EL (cell line): Measurements from ENCODE around the gene CIT.

Source experiments
- DNase-seq: peaks from one replicate; pipeline ENCODE4 v3.0.0-alpha.2; 2016

Gene CIT

GRCh38 chr12:119843100-119843499 lies 34.0 kb downstream of the CIT start:
- peak; percentile 11 for DNase-seq

GRCh38 chr12:119842380-119842779 lies 34.7 kb downstream of the CIT start:
- DNase-seq: no peak

GRCh38 chr12:119841433-119842210 lies 35.5 kb downstream of the CIT start:
- DNase-seq: peak; percentile 15

DNA sequence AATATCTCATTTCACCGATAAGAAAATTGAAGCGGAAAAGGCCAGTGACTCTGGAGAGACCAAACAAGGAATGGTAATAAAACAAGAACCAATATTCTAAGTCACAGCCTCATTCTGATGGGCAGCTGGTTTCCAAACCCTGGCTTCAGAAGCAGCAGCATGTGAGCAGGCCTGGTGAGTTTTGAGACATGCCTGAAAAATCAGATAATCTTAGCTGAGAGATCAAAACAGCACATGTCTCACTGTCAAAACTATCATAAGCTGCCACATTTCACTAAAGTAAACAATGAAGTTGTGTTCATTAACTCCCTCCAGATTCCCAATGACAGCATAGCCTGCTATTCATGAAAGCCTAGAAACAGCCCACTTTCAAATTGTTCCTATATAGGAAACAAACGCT lies 36.5 kb downstream of the CIT start:
- no peak for DNase-seq

GRCh38 chr12:119840168-119840567 lies 37.0 kb downstream of the CIT start:
- DNase-seq: no peak

DNA sequence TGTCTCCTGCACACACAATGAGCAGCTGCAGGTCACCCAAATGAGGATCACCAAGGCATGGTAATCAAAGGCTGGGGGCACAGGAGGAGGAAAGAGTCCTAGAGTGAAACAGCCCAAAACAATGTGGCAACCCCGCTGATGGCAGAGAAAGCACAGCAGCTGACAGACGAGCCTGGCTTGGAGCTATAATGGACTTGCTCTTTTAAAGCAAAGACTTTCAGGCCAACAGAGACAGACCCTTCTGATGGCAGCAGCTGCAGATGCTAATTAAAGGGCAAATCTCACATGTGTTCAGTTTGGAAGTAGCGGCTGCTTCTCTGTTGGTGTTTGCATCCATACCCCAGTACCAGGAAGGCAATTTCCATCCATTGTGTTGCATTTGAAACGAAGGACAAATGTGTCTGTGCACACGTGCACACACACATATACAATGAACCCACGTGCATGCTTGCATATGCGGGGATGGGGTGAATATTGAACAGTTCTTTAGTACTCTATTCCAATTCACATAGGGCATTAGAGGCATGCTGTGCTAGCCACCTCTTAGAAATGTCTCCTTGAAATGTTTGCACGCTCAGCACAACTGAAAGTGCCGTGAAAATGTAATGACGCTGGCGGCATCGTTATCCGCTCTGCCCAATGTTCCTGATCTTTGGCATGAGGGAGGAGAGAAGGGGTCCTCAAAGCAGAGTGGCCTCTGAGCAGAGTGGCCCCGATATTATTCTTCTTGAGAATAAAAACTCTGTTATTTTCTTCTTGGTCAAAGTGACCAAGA lies 38.1 kb downstream of the CIT start:
- DNase-seq: no peak

DNA sequence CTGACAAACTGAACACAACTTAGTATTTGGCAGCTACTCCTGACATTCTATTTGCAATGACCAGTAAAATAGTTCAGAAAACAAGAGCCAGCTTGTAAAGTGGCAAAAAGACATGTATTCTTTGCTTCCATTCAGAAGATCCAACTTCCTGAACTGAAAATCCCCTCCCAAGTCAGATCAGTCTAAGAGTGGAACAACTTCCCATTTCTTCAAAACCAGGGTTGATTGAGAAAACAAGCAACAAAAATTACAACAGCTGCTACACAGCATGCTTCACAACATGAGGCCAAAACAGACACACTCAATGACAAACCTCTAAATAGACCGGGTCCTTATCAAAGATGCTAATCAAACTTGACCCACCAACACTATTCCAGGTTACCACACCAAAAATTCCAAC lies 40.3 kb downstream of the CIT start:
- no peak for DNase-seq

DNA sequence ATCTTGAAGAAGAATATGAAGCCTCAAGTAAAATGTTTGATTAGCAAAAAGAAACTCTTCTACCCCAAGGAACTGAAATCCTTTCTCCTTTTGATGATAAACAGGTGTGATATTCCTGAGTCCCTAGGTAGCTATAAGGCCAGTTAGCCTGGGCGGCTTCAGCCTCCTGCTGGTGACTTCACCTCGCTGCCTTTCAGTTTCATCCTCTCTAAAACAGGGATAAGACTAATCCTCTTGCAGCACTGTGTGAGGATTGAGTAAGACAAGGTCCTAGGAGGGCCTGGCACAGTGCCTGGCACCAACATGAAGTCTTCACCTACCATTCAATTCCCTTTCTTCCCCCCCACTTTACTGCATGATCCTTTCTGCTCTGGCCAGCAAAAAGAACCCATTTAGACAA lies 42.1 kb downstream of the CIT start:
- peak; percentile 8 for DNase-seq

- DNase-seq: no peak
These were observed 47.7 kb downstream of the CIT start for GRCh38 chr12:119829439-119829838.

- no peak for DNase-seq
These were observed 48.8 kb downstream of the CIT start for GRCh38 chr12:119828300-119828699.

DNA sequence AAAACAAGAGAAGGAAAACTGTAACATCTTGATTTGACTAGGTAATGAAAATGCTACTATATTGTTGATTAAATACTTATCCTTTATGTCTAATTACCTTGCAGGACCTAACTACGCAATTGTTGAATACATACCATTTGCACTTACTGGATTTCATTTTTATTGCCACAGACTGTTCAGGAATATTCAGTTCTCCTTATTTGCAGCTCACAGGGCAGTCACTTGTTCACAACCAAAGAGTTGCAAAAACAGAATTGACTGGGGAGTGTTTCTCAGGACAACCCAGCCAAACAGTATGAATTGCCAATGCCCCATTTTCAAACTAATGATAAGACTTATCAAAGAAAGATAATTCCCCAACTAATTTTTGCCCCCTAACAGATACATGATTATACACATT lies 49.4 kb downstream of the CIT start:
- DNase-seq: no peak

DNA sequence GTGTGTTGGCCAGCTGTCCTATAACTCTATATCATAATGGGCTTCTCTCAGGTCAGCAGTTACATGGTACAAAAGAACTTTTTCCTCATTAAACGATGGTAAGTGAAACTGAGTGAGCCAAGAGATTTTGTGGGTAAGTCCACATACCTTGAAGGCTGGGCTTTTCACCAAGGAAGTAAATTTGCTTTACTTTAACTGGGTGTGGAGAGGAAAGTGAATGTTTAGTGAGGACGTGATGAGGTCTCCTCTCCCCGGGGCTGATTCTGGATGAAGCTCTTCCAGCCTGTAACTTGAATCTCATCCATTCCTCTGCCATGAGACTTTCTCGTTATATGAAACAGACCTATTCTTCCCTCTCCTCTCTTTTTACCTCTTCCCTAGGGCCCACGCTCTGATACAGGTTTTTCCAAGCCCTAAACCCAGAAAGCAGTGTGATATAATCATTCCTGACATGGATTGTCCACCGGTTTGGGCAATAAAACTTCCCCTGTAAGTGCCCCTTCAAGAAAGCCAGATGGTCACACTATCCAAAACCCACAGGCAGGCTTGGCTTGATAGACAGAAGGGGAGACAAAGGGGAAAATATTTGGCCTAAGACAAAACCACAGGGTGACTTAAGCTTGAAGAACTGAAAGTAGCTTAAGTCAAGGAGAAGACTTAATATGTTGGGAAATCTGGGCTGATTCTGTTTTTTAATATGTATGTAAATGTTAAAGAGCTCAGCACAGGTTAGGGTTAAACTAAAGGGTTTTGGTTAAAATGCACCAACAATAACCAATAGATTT lies 50.3 kb downstream of the CIT start:
- no peak for DNase-seq

DNA sequence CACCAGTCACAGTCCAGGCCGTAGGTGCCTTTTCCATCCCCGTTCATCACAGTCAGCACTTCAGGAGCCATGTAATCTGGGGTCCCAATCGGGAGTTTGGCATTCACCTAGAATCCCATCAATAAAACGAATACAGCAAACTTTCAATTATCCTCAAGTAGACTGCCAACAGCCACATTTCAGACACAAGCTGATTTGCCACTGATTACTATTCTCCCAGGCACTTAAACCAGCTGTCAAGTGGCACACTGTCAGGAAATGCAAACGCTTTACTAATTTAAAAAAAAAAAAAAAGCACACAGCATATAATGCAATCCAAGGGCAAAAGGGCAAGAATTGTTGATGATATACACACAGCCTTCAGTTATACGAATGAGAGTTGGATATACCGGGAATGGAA lies 51.9 kb downstream of the CIT start:
- DNase-seq: no peak

GRCh38 chr12:119822046-119822445 lies 55.1 kb downstream of the CIT start:
- DNase-seq: no peak

DNA sequence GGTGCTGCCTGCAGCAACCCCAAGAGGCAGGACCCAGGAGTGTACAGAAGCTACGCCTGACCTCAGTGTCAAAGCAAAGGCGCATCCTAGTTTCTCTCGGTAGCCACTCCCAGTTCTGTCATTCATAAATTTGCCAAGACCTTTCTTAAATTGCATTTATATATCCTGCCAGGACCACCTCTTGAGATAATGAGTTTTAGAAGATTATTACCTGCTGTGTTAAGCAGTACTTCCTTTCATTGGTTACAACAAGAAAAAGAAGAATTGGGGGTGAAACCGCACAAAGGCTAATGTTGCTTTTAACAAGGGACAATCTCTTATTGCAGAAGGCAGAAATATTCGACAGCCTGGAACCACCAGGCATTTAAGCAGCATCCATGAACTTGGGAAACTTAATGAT lies 57.8 kb downstream of the CIT start:
- no peak for DNase-seq

GRCh38 chr12:119817546-119818343 lies 59.4 kb downstream of the CIT start:
- DNase-seq: peak; percentile 20

GRCh38 chr12:119809023-119809422 lies 68.1 kb downstream of the CIT start:
- no peak for DNase-seq

- DNase-seq: peak; percentile 75
These were observed 68.7 kb downstream of the CIT start for GRCh38 chr12:119808441-119808840.

DNA sequence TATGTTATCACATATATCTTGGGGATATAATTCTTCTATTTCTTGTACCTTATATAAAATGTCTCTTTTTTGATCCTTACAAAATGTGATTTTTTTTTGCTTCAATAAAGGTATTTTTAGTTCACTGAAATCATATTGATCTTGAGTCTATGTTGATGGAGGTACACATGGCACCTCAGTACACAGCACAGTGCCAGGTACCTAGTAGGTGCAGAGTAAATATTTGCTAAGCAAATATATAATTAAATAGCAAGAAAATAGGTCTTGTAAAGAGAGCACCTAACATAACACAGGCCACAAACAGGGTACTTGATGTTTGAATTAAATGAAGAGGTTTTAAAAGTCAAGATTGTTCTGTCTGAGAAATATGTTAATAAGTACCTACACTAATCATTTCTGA lies 69.7 kb downstream of the CIT start:
- DNase-seq: no peak

DNA sequence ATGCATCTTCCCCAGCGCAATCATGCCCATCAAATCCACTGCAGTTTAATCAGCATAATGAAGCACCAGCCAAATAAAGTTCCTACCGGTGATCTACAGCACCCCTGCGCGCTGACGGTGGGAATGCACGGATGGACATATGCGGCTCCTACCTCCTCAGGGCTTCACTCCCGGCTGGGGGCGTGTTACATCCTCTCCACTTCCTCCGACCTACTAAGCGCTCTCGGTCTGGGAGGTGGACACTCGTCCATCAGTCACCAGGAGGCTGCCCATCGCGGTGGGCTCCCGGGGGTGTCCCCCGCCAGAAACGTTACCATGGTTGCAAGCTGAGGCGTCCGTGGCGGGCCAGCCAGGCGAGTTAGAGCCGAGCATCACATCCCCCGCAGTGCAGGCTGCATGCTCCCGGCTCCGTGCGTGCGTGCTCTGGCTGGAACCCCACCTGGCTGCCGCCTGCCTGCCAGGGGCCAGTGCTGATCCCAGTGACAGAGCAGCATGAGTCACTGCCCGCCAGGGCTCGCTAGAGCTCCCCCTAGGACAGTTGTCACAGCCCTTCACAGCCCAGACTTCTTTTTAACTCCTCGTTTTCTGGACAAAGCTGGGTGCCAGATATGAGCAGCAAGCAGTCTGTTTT lies 73.0 kb downstream of the CIT start:
- DNase-seq: peak; percentile 84

DNA sequence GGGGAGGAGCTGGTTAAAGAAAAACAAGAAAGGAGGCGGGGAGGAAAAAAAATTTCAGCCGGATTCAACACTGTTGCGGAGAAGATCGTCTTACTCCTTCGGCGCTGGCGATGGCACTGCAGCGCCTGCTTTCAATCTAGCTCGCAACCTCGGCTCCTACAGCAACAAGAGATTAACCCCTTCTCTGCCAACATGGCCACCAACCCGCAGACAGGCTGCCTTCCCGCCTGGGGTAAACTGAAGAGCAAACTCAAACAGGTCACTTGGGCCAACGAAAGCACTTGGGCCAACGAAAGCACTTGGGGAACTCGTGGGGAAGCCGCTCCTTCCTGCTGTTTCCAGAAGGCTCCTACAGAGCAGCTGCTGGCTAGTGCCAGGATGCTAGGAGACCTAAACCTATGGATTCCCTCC lies 73.7 kb downstream of the CIT start:
- DNase-seq: no peak

GRCh38 chr12:119802472-119802871 lies 74.6 kb downstream of the CIT start:
- peak; percentile 8 for DNase-seq
